Prostate gland (tissue), 2 donors: ENCODE data around the gene ADD2.

Source experiments
- POLR2A ChIP-seq: fragments of 450-650 bp; IDR thresholded peaks from one replicate; pipeline ENCODE4 v1.6.1; 2016; ENCODE audit warnings: antibody characterized with exemption, mild to moderate bottlenecking
- POLR2AphosphoS5 ChIP-seq: sonication (generic); formaldehyde crosslinking; IDR thresholded peaks from one replicate; pipeline ENCODE4 v1.6.1; 2017; ENCODE audit warnings: antibody characterized with exemption
- TF ChIP-seq, protein P1 (sequence below), 4 experiments: fragments of 200-600 bp in 2 of 4; fragments of 450-650 bp in 2 of 4; sonication (generic) in 2 of 4; IDR thresholded peaks; 1 replicate in 3 of 4; 2 replicates in 1 of 4; pipeline ENCODE4 v1.5.1; 2016 to 2019; ENCODE audit warnings: antibody characterized with exemption in 4 of 4, mild to moderate bottlenecking in 2 of 4, moderate library complexity in 2 of 4

- TF ChIP-seq POLR2A (no peak), POLR2AphosphoS5 (no peak)
- TF ChIP-seq, protein P1, sequence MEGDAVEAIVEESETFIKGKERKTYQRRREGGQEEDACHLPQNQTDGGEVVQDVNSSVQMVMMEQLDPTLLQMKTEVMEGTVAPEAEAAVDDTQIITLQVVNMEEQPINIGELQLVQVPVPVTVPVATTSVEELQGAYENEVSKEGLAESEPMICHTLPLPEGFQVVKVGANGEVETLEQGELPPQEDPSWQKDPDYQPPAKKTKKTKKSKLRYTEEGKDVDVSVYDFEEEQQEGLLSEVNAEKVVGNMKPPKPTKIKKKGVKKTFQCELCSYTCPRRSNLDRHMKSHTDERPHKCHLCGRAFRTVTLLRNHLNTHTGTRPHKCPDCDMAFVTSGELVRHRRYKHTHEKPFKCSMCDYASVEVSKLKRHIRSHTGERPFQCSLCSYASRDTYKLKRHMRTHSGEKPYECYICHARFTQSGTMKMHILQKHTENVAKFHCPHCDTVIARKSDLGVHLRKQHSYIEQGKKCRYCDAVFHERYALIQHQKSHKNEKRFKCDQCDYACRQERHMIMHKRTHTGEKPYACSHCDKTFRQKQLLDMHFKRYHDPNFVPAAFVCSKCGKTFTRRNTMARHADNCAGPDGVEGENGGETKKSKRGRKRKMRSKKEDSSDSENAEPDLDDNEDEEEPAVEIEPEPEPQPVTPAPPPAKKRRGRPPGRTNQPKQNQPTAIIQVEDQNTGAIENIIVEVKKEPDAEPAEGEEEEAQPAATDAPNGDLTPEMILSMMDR (IDR thresholded peaks at IDR 0.05): no peak
These were observed 49.8 kb downstream of the ADD2 start for GRCh38 chr2:70718241-70718640.
